Stomach smooth muscle (tissue), 2 donors: ENCODE results near the gene IGF2.
"Not testable (repeated sequence)": the region's sequence is repeated elsewhere in the genome, so short reads cannot be mapped to it uniquely, and the experiment has no call there.

Experiments
- H3K27ac ChIP-seq: one replicate; pipeline ENCODE4 v1.7.0; 2013; ENCODE audit warnings: mild to moderate bottlenecking, low read length, inconsistent platforms
- H3K27me3 ChIP-seq, 2 donors: one replicate each; pipeline ENCODE4 v1.7.0; 2013; ENCODE audit warnings: low read length in 2 of 2; ENCODE audit not compliant: insufficient read depth in 2 of 2, control insufficient read depth in 1 of 2
- H3K36me3 ChIP-seq, 2 donors: one replicate each; pipeline ENCODE4 v1.7.0; 2013; ENCODE audit warnings: low read length in 2 of 2; ENCODE audit not compliant: control insufficient read depth in 2 of 2, insufficient read depth in 2 of 2
- H3K4me1 ChIP-seq: one replicate; pipeline ENCODE4 v1.7.0; 2013; ENCODE audit warnings: low read length; ENCODE audit not compliant: control insufficient read depth, insufficient read depth
- H3K4me3 ChIP-seq, 2 donors: one replicate each; pipeline ENCODE4 v1.7.0; 2013; ENCODE audit warnings: low read length in 2 of 2
- H3K9ac ChIP-seq, 2 donors: one replicate each; pipeline ENCODE4 v1.7.0; 2013; ENCODE audit warnings: low read length in 2 of 2, mild to moderate bottlenecking in 1 of 2
- H3K9me3 ChIP-seq, 2 donors: one replicate each; pipeline ENCODE4 v1.7.0; 2013; ENCODE audit warnings: low read length in 2 of 2; ENCODE audit not compliant: control insufficient read depth in 2 of 2
- donor health status: healthy.
- donor health status: Pancreatic carcinoma.

The IGF2 gene

DNA sequence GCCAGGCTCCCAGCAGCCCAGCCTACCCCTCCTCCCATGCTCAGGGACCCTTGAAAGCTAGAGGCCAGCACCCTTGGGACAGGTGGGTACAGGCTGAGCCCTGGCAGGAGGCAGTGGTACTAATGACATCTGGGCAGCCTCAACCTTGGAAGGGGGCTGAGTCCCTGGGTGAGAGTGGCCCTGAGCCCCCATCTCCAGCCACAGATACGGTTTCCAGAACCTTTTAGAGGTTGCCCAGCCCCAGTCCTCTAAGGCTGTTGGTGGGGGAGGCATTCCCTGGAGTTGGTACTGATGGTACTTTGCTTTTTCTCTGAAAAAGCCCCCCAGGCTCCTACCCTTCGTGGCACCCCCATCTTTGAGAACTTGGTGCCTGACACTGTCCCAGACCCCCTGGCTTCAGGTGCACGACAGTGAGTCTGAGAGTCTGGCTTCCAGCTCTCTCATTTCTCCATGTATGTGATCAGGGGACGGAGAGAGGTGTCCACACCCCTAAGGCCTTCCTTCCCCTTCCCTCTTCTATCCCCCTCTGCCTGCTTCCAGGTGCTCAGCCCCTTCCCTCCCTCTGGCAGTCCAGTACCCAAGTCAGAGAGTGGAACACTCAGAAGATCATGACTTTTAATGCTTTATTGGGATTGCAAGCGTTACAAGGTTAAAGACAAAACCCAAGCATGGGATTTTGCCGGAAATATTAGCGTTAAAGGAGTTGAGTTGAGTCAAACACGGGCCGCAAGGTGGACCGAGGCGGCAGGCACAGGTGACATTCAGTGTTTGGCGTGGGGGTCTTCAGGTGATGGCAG, 10.5 kb downstream of the IGF2 start:
- no peaks in the 10 kb centered on the region for H3K36me3 ChIP-seq
- H3K4me1 ChIP-seq = no peaks in the 10 kb centered on the region

GRCh38 chr11:2128130-2128510, 11.1 kb downstream of the IGF2 start:
- no peaks in the 10 kb centered on the region for H3K9me3 ChIP-seq
- H3K4me1 ChIP-seq = no peaks in the 10 kb centered on the region
- no peak overlapping the region for H3K9ac ChIP-seq
- H3K36me3 ChIP-seq = no peaks in the 10 kb centered on the region
- peaks cover 3 to 15% of the 10 kb centered on the region in 2 donors for H3K27me3 ChIP-seq
- H3K4me3 ChIP-seq = no peak overlapping the region
- H3K27ac ChIP-seq = no peak overlapping the region

More for the DNA sequence above, 10.5 kb downstream of the IGF2 start:
- Histone ChIP-seq H3K9me3 (no peaks in the 10 kb centered on the region), H3K27me3 (peaks cover 5 to 19% of the 10 kb centered on the region in 2 donors), H3K9ac (no peak overlapping the region), H3K27ac (no peak overlapping the region), H3K4me3 (no peak overlapping the region)

DNA sequence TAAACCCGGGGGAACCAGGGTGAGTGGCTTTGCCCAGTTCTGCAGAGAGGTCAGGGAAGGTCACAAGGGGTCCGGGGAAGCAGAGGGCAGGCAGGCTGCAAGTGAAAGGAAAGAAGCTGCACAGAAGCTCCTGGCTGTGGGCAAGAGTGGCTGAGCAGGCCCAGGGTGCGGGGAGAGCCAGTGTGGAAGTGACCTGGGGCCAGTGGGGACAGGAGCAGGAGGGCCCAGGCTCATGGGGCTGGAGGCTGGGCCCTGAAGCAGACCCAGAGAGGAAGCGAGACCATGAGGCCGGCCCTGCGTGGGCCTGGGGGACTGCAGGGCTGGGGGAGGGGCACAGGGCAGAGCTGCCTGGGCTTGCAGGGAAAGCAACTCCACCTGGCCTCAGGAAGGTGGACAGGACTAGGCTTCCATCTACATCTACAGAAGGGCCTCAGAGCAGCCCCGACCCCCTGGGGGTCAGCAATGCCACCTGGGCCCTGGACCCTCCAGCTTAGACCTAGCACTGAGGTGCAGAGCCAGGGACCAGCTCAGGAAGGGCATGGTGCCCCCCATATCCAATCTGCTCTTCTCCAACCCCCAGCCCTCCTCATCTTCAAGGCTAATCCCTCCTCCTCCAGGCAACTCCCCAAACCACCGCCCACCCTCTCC, 11.6 kb downstream of the IGF2 start:
- Histone ChIP-seq H3K9ac (no peak overlapping the region), H3K27me3 (peaks cover 7 to 14% of the 10 kb centered on the region in 2 donors), H3K4me3 (no peak overlapping the region), H3K27ac (no peak overlapping the region), H3K9me3 (no peaks in the 10 kb centered on the region), H3K4me1 (no peaks in the 10 kb centered on the region), H3K36me3 (no peaks in the 10 kb centered on the region)

- H3K27me3 ChIP-seq = peaks cover 9 to 17% of the 10 kb centered on the region in 2 donors
- H3K4me1 ChIP-seq = no peaks in the 10 kb centered on the region
- no peak overlapping the region for H3K4me3 ChIP-seq
- H3K9me3 ChIP-seq = no peaks in the 10 kb centered on the region
- H3K36me3 ChIP-seq = no peaks in the 10 kb centered on the region
- H3K27ac ChIP-seq = no peak overlapping the region
- H3K9ac ChIP-seq = no peak overlapping the region
Measured at GRCh38 chr11:2126520-2127085, 12.6 kb downstream of the IGF2 start.

DNA sequence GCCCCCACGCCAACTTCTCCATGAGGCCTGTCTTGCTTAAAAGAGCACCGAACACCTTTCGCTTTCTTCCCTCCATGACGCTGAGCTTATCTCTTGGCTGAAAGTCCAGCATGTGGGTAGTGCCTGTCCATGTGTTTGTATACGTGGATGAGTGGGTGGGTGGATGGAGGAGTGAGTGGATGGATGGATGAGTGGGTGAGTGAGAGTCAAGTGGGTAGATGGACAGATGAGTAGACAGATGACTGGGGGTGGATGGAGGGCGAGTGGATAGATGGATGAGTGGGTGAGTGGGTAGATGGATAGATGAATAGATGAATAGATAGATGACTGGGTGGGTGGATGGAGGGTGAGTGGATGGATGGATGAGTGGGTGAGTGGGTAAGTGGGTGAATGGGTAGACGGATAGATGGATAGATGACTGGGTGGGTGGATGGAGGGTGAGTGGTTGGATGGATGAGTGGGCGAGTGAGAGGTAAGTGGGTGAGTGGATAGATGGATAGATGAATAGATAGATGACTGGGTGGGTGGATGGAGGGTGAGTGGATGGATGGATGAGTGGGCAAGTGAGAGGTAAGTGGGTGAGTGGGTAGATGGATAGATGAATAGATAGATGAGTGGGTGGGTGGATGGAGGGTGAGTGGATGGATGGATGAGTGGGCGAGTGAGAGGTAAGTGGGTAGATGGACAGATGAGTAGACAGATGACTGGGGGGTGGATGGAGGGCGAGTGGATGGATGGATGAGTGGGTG, 14.3 kb downstream of the IGF2 start:
- not testable (repeated sequence) for H3K9ac ChIP-seq, H3K4me1 ChIP-seq, H3K27ac ChIP-seq, H3K9me3 ChIP-seq, H3K4me3 ChIP-seq, H3K36me3 ChIP-seq
- peaks cover 16 to 23% of the 10 kb centered on the region in 2 donors for H3K27me3 ChIP-seq

GRCh38 chr11:2123628-2123960, 15.6 kb downstream of the IGF2 start:
- H3K4me3 ChIP-seq = no peak overlapping the region
- no peaks in the 10 kb centered on the region for H3K36me3 ChIP-seq
- no peak overlapping the region for H3K9ac ChIP-seq
- H3K27me3 ChIP-seq = peaks cover 10 to 23% of the 10 kb centered on the region in 2 donors
- H3K4me1 ChIP-seq = no peaks in the 10 kb centered on the region
- no peak overlapping the region for H3K27ac ChIP-seq
- H3K9me3 ChIP-seq = no peaks in the 10 kb centered on the region

DNA sequence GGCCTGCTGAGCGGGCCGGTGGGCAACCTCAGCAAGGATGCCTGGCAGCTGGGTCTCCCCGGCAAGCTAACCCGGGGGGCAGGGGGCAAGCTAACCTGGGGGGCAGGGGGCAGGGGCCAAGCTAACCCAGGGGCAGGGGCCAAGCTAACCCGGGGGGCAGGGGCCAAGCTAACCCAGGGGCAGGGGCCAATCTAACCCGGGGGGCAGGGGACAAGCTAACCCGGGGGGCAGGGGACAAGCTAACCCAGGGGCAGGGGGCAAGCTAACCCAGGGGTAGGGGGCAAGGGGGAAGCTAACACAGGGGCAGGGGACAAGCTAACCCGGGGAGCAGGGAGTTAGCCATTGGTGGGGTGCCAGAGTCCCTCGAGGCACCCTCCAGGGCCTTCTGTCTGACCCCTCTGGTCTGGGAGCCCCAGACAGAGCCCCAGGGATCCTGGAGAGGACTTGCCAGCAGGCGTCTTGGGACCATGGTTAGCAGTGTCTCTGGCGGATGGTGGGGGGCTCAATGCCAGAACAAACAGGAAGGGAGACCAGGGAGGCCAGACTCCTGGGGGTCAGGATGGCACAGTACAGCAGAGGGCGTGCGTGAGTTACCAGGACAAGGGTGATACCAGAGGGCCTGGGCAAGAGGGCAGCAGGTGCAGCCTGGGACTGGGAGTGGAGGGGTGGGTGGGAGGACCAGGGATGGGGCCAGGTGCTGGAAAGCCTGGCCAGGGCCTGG, 16.1 kb downstream of the IGF2 start:
- H3K36me3 ChIP-seq = no peaks in the 10 kb centered on the region
- no peaks in the 10 kb centered on the region for H3K9me3 ChIP-seq
- H3K27me3 ChIP-seq = peaks cover 10 to 23% of the 10 kb centered on the region in 2 donors
- H3K27ac ChIP-seq = no peak overlapping the region
- no peak overlapping the region for H3K4me3 ChIP-seq
- no peaks in the 10 kb centered on the region for H3K4me1 ChIP-seq
- H3K9ac ChIP-seq = no peak overlapping the region

DNA sequence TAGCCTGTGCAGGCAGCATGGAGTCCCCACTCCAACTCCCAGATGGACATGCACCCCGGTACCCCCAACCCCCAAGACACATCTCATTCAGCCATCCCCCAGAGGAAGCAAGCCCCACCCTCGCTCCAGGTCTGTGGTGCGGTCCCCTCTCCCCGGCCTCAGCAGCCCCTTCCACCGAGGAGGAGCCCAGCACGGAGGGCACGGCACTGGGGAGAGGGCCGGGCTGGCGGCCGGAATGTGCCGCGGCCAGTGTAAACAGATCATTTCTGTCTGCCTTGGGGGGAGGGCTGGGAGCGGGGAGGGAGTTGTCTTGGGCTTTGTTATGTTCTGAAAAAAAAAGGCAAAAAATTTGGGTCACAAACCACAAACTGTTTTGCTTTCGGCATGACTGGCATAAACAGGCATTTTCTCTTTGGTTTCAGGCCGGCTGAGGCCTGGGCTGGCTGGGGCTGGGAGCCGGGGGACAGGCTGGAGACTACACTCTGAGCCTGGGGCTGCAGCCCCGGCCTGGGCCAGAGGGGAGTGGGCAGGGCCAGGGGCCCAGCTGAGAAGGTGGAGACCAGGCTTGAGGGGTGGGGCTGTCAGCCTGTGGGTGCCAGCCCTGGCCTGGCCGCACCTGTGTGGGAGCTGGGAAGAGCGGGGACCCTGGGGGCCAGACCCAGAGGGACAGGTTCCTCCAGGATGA, 16.8 kb downstream of the IGF2 start:
- no peak overlapping the region for H3K4me3 ChIP-seq
- H3K9ac ChIP-seq = no peak overlapping the region
- no peak overlapping the region for H3K27ac ChIP-seq
- no peaks in the 10 kb centered on the region for H3K4me1 ChIP-seq
- peaks cover under 1 to 2% of the 10 kb centered on the region in 2 donors for H3K9me3 ChIP-seq
- H3K27me3 ChIP-seq = peaks cover 8 to 23% of the 10 kb centered on the region in 2 donors
- no peaks in the 10 kb centered on the region for H3K36me3 ChIP-seq

- Histone ChIP-seq H3K27me3 (peaks cover 7 to 23% of the 10 kb centered on the region in 2 donors), H3K4me3 (no peak overlapping the region), H3K4me1 (no peaks in the 10 kb centered on the region), H3K9me3 (peaks cover 5% of the 10 kb centered on the region in 2 donors), H3K27ac (no peak overlapping the region), H3K9ac (no peak overlapping the region), H3K36me3 (no peaks in the 10 kb centered on the region)
Measured at GRCh38 chr11:2121227-2122130, 17.7 kb downstream of the IGF2 start.
